Esophagus (tissue), 2 donors: ENCODE results near the gene TLX1. TPM values are rescaled to one million over a fixed set of nuclear protein-coding genes. Genes with fewer than 3 reads are reported as not detected.

ENCODE experiments used
- H3K27ac ChIP-seq, 2 donors: one replicate each; pipeline ENCODE4 v1.5.1; 2013; ENCODE audit warnings: low read depth in 2 of 2, mild to moderate bottlenecking in 2 of 2, inconsistent platforms in 1 of 2, low read length in 1 of 2, moderate library complexity in 1 of 2
- H3K27me3 ChIP-seq, 2 donors: one replicate each; pipeline ENCODE4 v1.6.1; 2013; ENCODE audit warnings: low read length in 2 of 2, control low read depth in 1 of 2, mild to moderate bottlenecking in 1 of 2; ENCODE audit not compliant: insufficient read depth in 2 of 2, control insufficient read depth in 1 of 2
- H3K36me3 ChIP-seq, 2 donors: one replicate each; pipeline ENCODE4 v1.6.1; 2013; ENCODE audit warnings: low read length in 1 of 2; ENCODE audit not compliant: control insufficient read depth in 2 of 2, insufficient read depth in 2 of 2
- H3K4me1 ChIP-seq, 2 donors: one replicate each; pipeline ENCODE4 v1.6.1; 2013; ENCODE audit warnings: low read length in 1 of 2; ENCODE audit not compliant: control insufficient read depth in 2 of 2, insufficient read depth in 2 of 2
- H3K4me3 ChIP-seq, 2 donors: one replicate each; pipeline ENCODE4 v1.5.1; 2013; ENCODE audit warnings: low read length in 2 of 2, mild to moderate bottlenecking in 2 of 2, low read depth in 1 of 2, moderate library complexity in 1 of 2
- H3K9me3 ChIP-seq, 2 donors: one replicate each; pipeline ENCODE4 v1.6.1; 2013; ENCODE audit warnings: mild to moderate bottlenecking in 2 of 2, low read depth in 1 of 2, low read length in 1 of 2, moderate library complexity in 1 of 2; ENCODE audit not compliant: control insufficient read depth in 2 of 2, insufficient read depth in 1 of 2
- WGBS, 2 donors: extraction: QIAGEN DNeasy Blood & Tissue Kit; methylation state at CpG; one replicate each; pipeline ENCODE4 v1.1.7; 2013; 5-methylcytosine and 5-hydroxymethylcytosine counted together
- polyA plus RNA-seq, 2 donors: library from polyadenylated mRNA; stranded (reverse); fragments of 200-250 nt; gene quantifications; one replicate each; pipeline ENCODE4 v1.2.3, GENCODE V29; 2013
- donor health status: healthy with polysubstance abuse.
- donor health status: Bipolar disorder and iron deficiency.

The TLX1 gene
- polyA plus RNA-seq, 2 donors = not detected

- H3K4me3 ChIP-seq = no peak overlapping the region
- H3K9me3 ChIP-seq = no peaks in the 10 kb centered on the region
- H3K4me1 ChIP-seq = no peaks in the 10 kb centered on the region
- no peaks in the 10 kb centered on the region for H3K27me3 ChIP-seq
- no peak overlapping the region for H3K27ac ChIP-seq
- H3K36me3 ChIP-seq = no peaks in the 10 kb centered on the region
- WGBS, 2 donors = 2 to 4% methylated on average over 20 of the region's 20 CpGs
Observed at GRCh38 chr10:101161494-101162299, 30.6 kb downstream of the TLX1 start.

- H3K9me3 ChIP-seq = no peaks in the 10 kb centered on the region
- peaks cover 0 to 3% of the 10 kb centered on the region in 2 donors for H3K27me3 ChIP-seq
- no peak overlapping the region for H3K27ac ChIP-seq
- no peak overlapping the region for H3K4me3 ChIP-seq
- 37 to 38% methylated on average over 3 of the region's 3 CpGs for WGBS, 2 donors
- no peaks in the 10 kb centered on the region for H3K4me1 ChIP-seq
- no peaks in the 10 kb centered on the region for H3K36me3 ChIP-seq
Observed at GRCh38 chr10:101162677-101163076, 31.6 kb downstream of the TLX1 start.

GRCh38 chr10:101164020-101164419 lies 32.9 kb downstream of the TLX1 start:
- no peak overlapping the region for H3K27ac ChIP-seq
- H3K9me3 ChIP-seq = no peaks in the 10 kb centered on the region
- WGBS, 2 donors = 40 to 42% methylated on average over 4 of the region's 4 CpGs
- peaks cover 0 to 3% of the 10 kb centered on the region in 2 donors for H3K27me3 ChIP-seq
- H3K4me1 ChIP-seq = no peaks in the 10 kb centered on the region
- H3K4me3 ChIP-seq = no peak overlapping the region
- H3K36me3 ChIP-seq = no peaks in the 10 kb centered on the region

- no peaks in the 10 kb centered on the region for H3K36me3 ChIP-seq
- H3K4me3 ChIP-seq = no peak overlapping the region
- H3K27me3 ChIP-seq = peaks cover 0 to 3% of the 10 kb centered on the region in 2 donors
- H3K27ac ChIP-seq = no peak overlapping the region
- 79 to 84% methylated on average over 3 of the region's 3 CpGs for WGBS, 2 donors
- H3K4me1 ChIP-seq = no peaks in the 10 kb centered on the region
- no peaks in the 10 kb centered on the region for H3K9me3 ChIP-seq
Observed at GRCh38 chr10:101165736-101166135, 34.6 kb downstream of the TLX1 start.

- WGBS, 2 donors = 72 to 73% methylated on average over 2 of the region's 2 CpGs
- no peak overlapping the region for H3K27ac ChIP-seq
- no peaks in the 10 kb centered on the region for H3K9me3 ChIP-seq
- H3K36me3 ChIP-seq = no peaks in the 10 kb centered on the region
- no peak overlapping the region for H3K4me3 ChIP-seq
- H3K27me3 ChIP-seq = peaks cover 0 to 3% of the 10 kb centered on the region in 2 donors
- no peaks in the 10 kb centered on the region for H3K4me1 ChIP-seq
Observed at GRCh38 chr10:101166430-101166829, 35.3 kb downstream of the TLX1 start.

GRCh38 chr10:101172741-101173140 lies 41.6 kb downstream of the TLX1 start:
- Histone ChIP-seq H3K36me3 (no peaks in the 10 kb centered on the region), H3K9me3 (peaks cover 0 to 6% of the 10 kb centered on the region in 2 donors), H3K27ac (no peak overlapping the region), H3K4me1 (no peaks in the 10 kb centered on the region), H3K4me3 (no peak overlapping the region), H3K27me3 (peaks cover 0 to 3% of the 10 kb centered on the region in 2 donors)
- WGBS, 2 donors = 68 to 70% methylated on average over 2 of the region's 2 CpGs

GRCh38 chr10:101174319-101174718 lies 43.2 kb downstream of the TLX1 start:
- no peak overlapping the region for H3K27ac ChIP-seq
- peaks cover 0 to 6% of the 10 kb centered on the region in 2 donors for H3K9me3 ChIP-seq
- H3K36me3 ChIP-seq = no peaks in the 10 kb centered on the region
- peaks cover 0 to 3% of the 10 kb centered on the region in 2 donors for H3K27me3 ChIP-seq
- 97 to 98% methylated on average over 2 of the region's 2 CpGs for WGBS, 2 donors
- no peaks in the 10 kb centered on the region for H3K4me1 ChIP-seq
- no peak overlapping the region for H3K4me3 ChIP-seq

- H3K27me3 ChIP-seq = peaks cover 0 to 3% of the 10 kb centered on the region in 2 donors
- H3K4me3 ChIP-seq = no peak overlapping the region
- no peaks in the 10 kb centered on the region for H3K4me1 ChIP-seq
- no peaks in the 10 kb centered on the region for H3K36me3 ChIP-seq
- H3K27ac ChIP-seq = no peak overlapping the region
- WGBS, 2 donors = 70 to 77% methylated on average over 4 of the region's 4 CpGs
- peaks cover 0 to 6% of the 10 kb centered on the region in 2 donors for H3K9me3 ChIP-seq
Observed at GRCh38 chr10:101176577-101176976, 45.5 kb downstream of the TLX1 start.

GRCh38 chr10:101182936-101183335 lies 51.8 kb downstream of the TLX1 start:
- Histone ChIP-seq H3K4me1 (no peaks in the 10 kb centered on the region), H3K9me3 (no peaks in the 10 kb centered on the region), H3K4me3 (no peak overlapping the region), H3K36me3 (no peaks in the 10 kb centered on the region), H3K27ac (no peak overlapping the region), H3K27me3 (no peaks in the 10 kb centered on the region)
- WGBS, 2 donors = 61 to 78% methylated on average over 2 of the region's 2 CpGs
